HG03060 (cell line): ENCODE results near the gene VTN.

ENCODE experiments used
- ATAC-seq: cut with Tn5 transposase; IDR thresholded peaks from one replicate; pipeline ENCODE4 v1.9.1; 2021; ENCODE audit warnings: low read depth, moderate number of reproducible peaks; ENCODE audit not compliant: unreplicated experiment

VTN gene

DNA sequence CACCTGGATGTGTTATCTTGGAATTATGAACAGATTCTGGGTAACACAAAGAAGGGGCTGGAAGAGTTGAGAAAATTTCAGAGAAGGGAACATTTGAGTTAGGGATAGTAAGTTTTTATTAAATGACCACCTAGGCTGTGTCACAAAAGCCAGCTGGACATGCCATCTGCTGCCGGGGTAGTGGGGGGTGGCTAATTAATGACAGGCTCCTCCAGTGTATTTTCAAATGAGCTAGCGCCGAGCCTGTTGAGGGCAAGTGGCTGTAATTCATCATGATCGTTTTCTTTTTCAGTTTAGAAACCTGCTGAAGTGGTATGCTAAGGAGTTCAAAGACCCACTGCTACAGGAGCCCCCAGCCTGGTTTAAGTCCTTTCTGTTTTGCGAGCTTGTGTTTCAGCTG, 44.9 kb downstream of the VTN start:
- no peak for ATAC-seq

DNA sequence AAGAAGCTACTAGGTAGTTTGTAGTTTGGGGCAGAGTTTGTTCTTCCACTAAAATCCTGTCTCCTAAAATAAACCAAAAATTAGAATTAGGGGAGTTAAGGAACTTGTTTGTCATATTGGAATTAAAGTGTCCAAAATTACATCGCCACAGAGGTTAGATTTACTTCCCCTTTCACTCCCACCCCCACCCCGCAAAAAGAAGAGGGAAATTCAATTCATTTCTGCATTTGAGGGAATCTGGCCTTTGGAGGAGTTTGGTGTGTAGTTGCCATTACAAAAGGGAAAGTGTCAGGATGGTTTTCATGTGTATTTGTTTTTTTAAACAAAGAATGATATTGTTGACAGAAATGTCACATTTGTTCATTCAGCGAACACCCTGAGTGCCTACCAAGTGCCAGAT, 45.3 kb downstream of the VTN start:
- no peak for ATAC-seq

DNA sequence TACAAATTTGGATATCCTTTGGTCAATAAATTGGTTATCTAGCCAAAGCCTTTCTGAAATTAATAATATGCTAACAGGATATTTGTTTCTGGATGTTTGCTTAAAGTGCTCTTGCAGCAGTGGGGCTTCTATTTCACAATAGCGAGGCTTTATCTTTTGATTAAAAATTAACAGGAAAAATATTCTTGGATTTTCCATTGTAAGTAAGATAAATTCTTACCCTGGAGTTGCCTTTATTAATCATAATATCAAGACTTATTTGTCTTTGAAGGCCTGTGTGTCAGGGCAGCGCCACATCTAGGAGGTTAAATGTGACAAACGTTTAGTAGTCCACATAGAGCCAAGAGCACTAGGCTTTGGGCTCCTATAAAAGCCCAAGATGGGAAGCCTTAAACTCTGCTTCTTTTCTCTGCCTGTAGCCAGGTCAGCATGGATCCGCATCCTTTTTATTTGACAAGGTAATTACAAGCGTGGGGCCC, 45.8 kb downstream of the VTN start:
- no peak for ATAC-seq

DNA sequence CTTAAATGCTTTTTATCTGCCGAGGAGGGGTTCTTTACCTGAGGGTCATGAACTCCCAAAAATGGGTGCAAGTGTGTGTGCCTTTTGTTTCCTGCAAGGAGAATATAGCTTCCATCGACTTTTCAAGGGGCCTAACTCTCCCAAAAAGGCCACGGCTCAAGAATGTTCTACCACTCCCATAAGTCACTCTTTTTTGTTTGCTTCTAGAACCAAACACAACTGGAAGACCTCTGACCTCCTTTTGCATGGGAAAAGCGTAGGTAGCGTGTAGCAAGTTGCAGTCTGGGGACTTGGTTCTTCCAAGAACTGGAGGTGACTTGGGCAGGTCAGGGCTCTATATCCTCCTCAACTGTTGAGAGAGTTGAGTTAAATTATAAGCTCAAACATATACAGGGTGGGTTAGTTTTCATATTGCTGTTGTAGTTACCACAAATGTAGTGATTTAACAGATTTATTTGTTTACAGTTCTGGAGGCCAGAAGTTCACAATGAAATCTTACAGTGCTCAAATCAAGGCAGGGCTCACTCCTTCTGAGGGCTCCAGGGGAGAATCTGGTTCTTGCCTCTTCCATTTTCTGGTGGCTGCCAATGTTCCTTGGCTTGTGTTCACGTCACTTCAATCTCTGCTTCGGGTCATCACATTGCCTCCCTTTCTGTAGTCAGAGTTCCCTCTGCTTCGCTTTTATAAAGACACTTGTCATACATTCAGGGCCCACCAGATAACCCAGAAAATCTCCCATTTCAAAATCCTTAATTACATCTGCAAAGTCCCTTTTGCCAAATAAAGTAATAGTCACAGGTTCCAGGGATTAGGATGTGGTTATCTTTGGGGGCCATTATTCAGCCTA, 49.7 kb downstream of the VTN start:
- ATAC-seq = no peak

DNA sequence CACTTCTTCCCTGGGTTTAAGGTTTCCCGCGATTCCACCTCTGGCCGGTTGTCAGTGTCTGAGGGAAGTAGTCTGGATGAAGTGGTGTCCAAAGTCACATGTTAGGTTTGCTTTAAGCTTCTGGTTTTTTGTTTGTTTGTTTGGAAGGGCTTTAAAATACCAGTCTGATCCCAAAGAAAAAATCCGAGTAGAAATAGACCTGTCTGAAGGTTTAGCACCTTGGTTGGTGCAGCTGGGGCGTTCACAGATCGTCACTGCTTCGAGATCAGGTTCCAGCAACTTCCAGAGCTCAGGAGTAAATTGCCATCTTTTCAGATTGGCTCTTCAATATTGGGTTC, 50.5 kb downstream of the VTN start:
- no peak for ATAC-seq

- peak; percentile 92 for ATAC-seq
Observed at GRCh38 chr17:28318759-28319597, 51.1 kb downstream of the VTN start, which contains the start of gene TMEM97. Gene TMEM97 (plus strand): TSS chr17:28319200. CDS start chr17:28319240, 40 bp downstream.

- ATAC-seq = no peak
Observed at GRCh38 chr17:28317966-28318758, 51.9 kb downstream of the VTN start.
